ENCODE measurements around the gene CCDC195.

Gene CCDC195

DNA sequence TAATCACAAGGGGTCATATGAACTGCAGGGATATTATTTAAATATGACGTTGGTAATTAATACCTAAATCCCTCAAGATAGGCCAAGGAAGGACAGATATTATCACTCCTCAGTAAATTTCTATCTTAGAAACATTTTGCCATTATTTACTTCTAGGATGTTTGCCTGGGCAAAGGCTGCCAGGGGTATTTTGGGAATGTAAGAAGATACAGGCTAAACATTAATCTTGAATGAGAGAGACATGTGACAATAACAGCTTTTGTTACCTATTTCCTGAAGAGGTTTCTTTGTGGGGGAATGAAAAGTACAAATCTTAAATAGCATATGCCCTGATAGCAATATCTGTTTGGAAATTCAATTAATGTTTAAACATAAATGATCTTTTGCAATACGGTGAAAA, 756 bp upstream of the CCDC195 start:
- TF ChIP-seq ARNTL (CRISPR knock-in tag; IDR thresholded peaks at IDR 0.05; ENCODE audit: borderline replicate concordance, low read depth) (no peak), RARB (CRISPR knock-in tag; IDR thresholded peaks at IDR 0.05) (no peak), OSR1 (CRISPR knock-in tag; IDR thresholded peaks at IDR 0.05) (no peak), ZNF70 (CRISPR knock-in tag; IDR thresholded peaks at IDR 0.05) (no peak), PPARA (CRISPR knock-in tag; IDR thresholded peaks at IDR 0.05; ENCODE audit: borderline replicate concordance) (no peak), ZFP30 (CRISPR knock-in tag; IDR thresholded peaks at IDR 0.05) (no peak), TCF4 (CRISPR knock-in tag; IDR thresholded peaks at IDR 0.05; ENCODE audit: borderline replicate concordance) (no peak), GLIS3 (CRISPR knock-in tag; IDR thresholded peaks at IDR 0.05) (no peak), ZNF565 (CRISPR knock-in tag; conservative IDR thresholded peaks at IDR 0.05; ENCODE audit: low read depth) (no peak), ZC3H10 (CRISPR knock-in tag; IDR thresholded peaks at IDR 0.05) (no peak)
- TF ChIP-seq, protein P1, sequence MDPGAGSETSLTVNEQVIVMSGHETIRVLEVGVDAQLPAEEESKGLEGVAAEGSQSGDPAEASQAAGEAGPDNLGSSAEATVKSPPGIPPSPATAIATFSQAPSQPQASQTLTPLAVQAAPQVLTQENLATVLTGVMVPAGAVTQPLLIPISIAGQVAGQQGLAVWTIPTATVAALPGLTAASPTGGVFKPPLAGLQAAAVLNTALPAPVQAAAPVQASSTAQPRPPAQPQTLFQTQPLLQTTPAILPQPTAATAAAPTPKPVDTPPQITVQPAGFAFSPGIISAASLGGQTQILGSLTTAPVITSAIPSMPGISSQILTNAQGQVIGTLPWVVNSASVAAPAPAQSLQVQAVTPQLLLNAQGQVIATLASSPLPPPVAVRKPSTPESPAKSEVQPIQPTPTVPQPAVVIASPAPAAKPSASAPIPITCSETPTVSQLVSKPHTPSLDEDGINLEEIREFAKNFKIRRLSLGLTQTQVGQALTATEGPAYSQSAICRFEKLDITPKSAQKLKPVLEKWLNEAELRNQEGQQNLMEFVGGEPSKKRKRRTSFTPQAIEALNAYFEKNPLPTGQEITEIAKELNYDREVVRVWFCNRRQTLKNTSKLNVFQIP (CRISPR knock-in tag; IDR thresholded peaks at IDR 0.05; ENCODE audit: borderline replicate concordance, low read depth), result no peak
- TF ChIP-seq, protein P2, sequence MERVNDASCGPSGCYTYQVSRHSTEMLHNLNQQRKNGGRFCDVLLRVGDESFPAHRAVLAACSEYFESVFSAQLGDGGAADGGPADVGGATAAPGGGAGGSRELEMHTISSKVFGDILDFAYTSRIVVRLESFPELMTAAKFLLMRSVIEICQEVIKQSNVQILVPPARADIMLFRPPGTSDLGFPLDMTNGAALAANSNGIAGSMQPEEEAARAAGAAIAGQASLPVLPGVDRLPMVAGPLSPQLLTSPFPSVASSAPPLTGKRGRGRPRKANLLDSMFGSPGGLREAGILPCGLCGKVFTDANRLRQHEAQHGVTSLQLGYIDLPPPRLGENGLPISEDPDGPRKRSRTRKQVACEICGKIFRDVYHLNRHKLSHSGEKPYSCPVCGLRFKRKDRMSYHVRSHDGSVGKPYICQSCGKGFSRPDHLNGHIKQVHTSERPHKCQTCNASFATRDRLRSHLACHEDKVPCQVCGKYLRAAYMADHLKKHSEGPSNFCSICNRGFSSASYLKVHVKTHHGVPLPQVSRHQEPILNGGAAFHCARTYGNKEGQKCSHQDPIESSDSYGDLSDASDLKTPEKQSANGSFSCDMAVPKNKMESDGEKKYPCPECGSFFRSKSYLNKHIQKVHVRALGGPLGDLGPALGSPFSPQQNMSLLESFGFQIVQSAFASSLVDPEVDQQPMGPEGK (CRISPR knock-in tag; IDR thresholded peaks at IDR 0.05; ENCODE audit: borderline replicate concordance), result no peak
- TF ChIP-seq, protein P3, sequence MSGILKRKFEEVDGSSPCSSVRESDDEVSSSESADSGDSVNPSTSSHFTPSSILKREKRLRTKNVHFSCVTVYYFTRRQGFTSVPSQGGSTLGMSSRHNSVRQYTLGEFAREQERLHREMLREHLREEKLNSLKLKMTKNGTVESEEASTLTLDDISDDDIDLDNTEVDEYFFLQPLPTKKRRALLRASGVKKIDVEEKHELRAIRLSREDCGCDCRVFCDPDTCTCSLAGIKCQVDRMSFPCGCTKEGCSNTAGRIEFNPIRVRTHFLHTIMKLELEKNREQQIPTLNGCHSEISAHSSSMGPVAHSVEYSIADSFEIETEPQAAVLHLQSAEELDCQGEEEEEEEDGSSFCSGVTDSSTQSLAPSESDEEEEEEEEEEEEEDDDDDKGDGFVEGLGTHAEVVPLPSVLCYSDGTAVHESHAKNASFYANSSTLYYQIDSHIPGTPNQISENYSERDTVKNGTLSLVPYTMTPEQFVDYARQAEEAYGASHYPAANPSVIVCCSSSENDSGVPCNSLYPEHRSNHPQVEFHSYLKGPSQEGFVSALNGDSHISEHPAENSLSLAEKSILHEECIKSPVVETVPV (CRISPR knock-in tag; IDR thresholded peaks at IDR 0.05), result no peak
- TF ChIP-seq, protein P4, sequence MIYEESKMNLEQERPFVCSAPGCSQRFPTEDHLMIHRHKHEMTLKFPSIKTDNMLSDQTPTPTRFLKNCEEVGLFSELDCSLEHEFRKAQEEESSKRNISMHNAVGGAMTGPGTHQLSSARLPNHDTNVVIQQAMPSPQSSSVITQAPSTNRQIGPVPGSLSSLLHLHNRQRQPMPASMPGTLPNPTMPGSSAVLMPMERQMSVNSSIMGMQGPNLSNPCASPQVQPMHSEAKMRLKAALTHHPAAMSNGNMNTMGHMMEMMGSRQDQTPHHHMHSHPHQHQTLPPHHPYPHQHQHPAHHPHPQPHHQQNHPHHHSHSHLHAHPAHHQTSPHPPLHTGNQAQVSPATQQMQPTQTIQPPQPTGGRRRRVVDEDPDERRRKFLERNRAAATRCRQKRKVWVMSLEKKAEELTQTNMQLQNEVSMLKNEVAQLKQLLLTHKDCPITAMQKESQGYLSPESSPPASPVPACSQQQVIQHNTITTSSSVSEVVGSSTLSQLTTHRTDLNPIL (CRISPR knock-in tag; IDR thresholded peaks at IDR 0.05; ENCODE audit: low read depth), result no peak
- TF ChIP-seq, protein P5, sequence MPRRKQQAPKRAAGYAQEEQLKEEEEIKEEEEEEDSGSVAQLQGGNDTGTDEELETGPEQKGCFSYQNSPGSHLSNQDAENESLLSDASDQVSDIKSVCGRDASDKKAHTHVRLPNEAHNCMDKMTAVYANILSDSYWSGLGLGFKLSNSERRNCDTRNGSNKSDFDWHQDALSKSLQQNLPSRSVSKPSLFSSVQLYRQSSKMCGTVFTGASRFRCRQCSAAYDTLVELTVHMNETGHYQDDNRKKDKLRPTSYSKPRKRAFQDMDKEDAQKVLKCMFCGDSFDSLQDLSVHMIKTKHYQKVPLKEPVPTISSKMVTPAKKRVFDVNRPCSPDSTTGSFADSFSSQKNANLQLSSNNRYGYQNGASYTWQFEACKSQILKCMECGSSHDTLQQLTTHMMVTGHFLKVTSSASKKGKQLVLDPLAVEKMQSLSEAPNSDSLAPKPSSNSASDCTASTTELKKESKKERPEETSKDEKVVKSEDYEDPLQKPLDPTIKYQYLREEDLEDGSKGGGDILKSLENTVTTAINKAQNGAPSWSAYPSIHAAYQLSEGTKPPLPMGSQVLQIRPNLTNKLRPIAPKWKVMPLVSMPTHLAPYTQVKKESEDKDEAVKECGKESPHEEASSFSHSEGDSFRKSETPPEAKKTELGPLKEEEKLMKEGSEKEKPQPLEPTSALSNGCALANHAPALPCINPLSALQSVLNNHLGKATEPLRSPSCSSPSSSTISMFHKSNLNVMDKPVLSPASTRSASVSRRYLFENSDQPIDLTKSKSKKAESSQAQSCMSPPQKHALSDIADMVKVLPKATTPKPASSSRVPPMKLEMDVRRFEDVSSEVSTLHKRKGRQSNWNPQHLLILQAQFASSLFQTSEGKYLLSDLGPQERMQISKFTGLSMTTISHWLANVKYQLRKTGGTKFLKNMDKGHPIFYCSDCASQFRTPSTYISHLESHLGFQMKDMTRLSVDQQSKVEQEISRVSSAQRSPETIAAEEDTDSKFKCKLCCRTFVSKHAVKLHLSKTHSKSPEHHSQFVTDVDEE (CRISPR knock-in tag; IDR thresholded peaks at IDR 0.05), result no peak
- no peak for ATAC-seq

DNA sequence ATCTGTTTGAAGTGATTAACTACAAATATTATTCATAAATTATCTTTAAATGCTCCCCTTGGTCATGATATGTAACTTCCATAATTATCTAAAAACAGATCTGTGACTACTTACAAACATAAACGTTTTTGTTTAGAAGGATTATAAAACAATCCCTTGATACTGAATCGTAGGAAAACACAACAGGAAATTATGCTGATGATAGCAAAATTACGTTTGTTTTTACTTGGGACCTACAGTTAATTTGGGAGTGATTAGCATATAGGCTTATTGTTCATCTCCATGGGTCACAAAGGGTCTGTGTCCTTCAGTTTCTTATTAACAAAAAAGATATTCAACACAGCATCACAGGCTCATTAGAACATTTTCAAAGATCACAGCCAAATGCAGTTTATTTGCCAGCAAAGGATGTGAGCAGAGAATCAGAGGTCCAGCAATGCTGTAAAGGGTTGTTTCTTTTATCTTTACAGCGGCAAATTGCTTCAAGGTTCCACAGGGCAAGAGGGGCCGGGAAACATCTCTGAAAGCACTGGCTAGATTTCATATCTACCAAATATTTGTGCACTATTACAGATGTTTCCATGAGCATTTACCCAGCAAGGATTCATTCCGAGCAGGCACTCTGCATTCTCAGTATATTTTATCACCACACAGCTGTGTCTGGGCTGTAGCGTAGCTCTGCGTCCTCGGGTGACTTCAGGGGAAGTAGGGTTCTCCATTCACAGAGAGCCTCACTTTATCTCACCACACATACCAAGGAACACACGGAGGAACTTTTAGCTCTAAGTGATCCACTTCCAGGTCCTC, 4.1 kb downstream of the CCDC195 start:
- no peak; the same call in 2 of the 3 replicates for ATAC-seq
- TF ChIP-seq ZC3H10 (CRISPR knock-in tag; IDR thresholded peaks at IDR 0.05) (no peak), TCF4 (CRISPR knock-in tag; IDR thresholded peaks at IDR 0.05; ENCODE audit: borderline replicate concordance) (no peak), CSDC2 (CRISPR knock-in tag; IDR thresholded peaks at IDR 0.05) (no peak), ZFP3 (CRISPR knock-in tag; IDR thresholded peaks at IDR 0.05) (no peak), ZFP30 (CRISPR knock-in tag; IDR thresholded peaks at IDR 0.05) (no peak), ZNF8 (CRISPR knock-in tag; IDR thresholded peaks at IDR 0.05) (no peak), TOX (CRISPR knock-in tag; IDR thresholded peaks at IDR 0.05; ENCODE audit: borderline replicate concordance) (no peak), ZNF565 (CRISPR knock-in tag; conservative IDR thresholded peaks at IDR 0.05; ENCODE audit: low read depth) (no peak)
- TF ChIP-seq, protein P4 (CRISPR knock-in tag; IDR thresholded peaks at IDR 0.05; ENCODE audit: low read depth), result no peak
- TF ChIP-seq, protein P1 (CRISPR knock-in tag; IDR thresholded peaks at IDR 0.05; ENCODE audit: borderline replicate concordance, low read depth), result no peak
- TF ChIP-seq, protein P5 (CRISPR knock-in tag; IDR thresholded peaks at IDR 0.05), result no peak
